ENCODE measurements around the gene C16orf46. TPM values are rescaled to one million over a fixed set of nuclear protein-coding genes. Genes with fewer than 3 reads are reported as not detected.

C16orf46 gene
- total RNA-seq, 6 experiments from 2014 or later, result 0.23 to 1.2 (median 0.35) TPM

DNA sequence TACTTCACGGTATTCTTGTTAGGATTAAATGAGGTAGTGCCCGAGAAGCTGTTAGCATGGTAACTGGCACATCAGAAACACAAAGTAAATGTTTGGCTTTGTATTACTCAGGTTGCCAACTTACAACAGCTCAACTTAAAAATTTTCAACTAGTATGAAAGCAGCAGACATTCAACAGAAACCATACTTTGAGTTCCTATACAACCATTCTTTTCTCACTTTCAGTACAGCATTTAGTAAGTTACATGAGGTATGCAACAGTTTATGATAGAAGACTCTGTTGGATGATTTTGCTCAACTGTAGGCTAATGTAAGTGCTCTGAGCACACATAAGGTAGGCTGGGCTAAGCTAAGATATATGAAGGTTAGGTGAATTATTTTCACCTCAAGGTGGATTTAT is 62.4 kb downstream of the C16orf46 start:
- H3K27me3 Mint-ChIP-seq (ENCODE audit: insufficient read depth), result peaks cover 1% of the 10 kb centered on the region
- no peak overlapping the region for H3K4me3 Mint-ChIP-seq
- peaks cover 26% of the 10 kb centered on the region for H3K36me3 Mint-ChIP-seq (ENCODE audit: low read depth)
- no peak overlapping the region for H3K27ac Mint-ChIP-seq
- peaks cover 7% of the 10 kb centered on the region for H3K4me1 Mint-ChIP-seq (ENCODE audit: low read depth)
- DNase-seq, result no peak
- H3K9me3 Mint-ChIP-seq, result no peaks in the 10 kb centered on the region
- TF ChIP-seq CTCF (IDR thresholded peaks at IDR 0.05), result no peak

GRCh38 chr16:81012974-81013373 is 64.1 kb downstream of the C16orf46 start:
- no peak overlapping the region for H3K27ac Mint-ChIP-seq
- no peak overlapping the region for H3K4me3 Mint-ChIP-seq
- no peak for TF ChIP-seq CTCF (IDR thresholded peaks at IDR 0.05)
- no peak for DNase-seq
- peaks cover 21% of the 10 kb centered on the region; the same call in 1 of the 2 replicates for H3K36me3 Mint-ChIP-seq (ENCODE audit: low read depth)
- H3K4me1 Mint-ChIP-seq (ENCODE audit: low read depth), result peaks cover 24% of the 10 kb centered on the region
- H3K9me3 Mint-ChIP-seq, result no peaks in the 10 kb centered on the region
- peaks cover 1% of the 10 kb centered on the region for H3K27me3 Mint-ChIP-seq (ENCODE audit: insufficient read depth)

Other genes with a start within 250 kb of the C16orf46 start
- 10 to 100 TPM; 64.7 to 82.7 (median 74.8) TPM for gene CMC2, start 70.4 kb downstream of the C16orf46 start, total RNA-seq (2021; fragmentation: NEBNext Ultra II Directional; extraction: Animal tissue kit (Norgen Biotek cat#: 25700))
- gene CENPN, start 70.0 kb downstream of the C16orf46 start, total RNA-seq (2021; fragmentation: NEBNext Ultra II Directional; extraction: Animal tissue kit (Norgen Biotek cat#: 25700)), result 10 to 100 TPM; 32.3 to 52.3 (median 50.8) TPM
- gene ATMIN, start 41.4 kb downstream of the C16orf46 start, total RNA-seq (2021; fragmentation: NEBNext Ultra II Directional; extraction: Animal tissue kit (Norgen Biotek cat#: 25700)), result 10 to 100 TPM; 24.3 to 35.6 (median 29.7) TPM
- 10 to 100 TPM; 23.6 to 36.1 (median 31.3) TPM for gene GCSH, start 19.2 kb upstream of the C16orf46 start, total RNA-seq (2021; fragmentation: NEBNext Ultra II Directional; extraction: Animal tissue kit (Norgen Biotek cat#: 25700))
- gene BCO1, start 161.5 kb upstream of the C16orf46 start, total RNA-seq (2021; fragmentation: NEBNext Ultra II Directional; extraction: Animal tissue kit (Norgen Biotek cat#: 25700)), result not detected
- gene GAN, start 237.7 kb upstream of the C16orf46 start, total RNA-seq (2021; fragmentation: NEBNext Ultra II Directional; extraction: Animal tissue kit (Norgen Biotek cat#: 25700)), result 1 to 10 TPM; 5.6 to 8.6 (median 6.2) TPM

Data from HFFc6 (cell line).